HG03025 (cell line): ENCODE results near the gene DEDD2.

ENCODE experiments used
- ATAC-seq: cut with Tn5 transposase; IDR thresholded peaks from one replicate; pipeline ENCODE4 v1.9.1; 2021; ENCODE audit warnings: mild to moderate bottlenecking, moderate library complexity; ENCODE audit not compliant: unreplicated experiment, low FRiP score

Gene DEDD2

GRCh38 chr19:42229855-42230351 lies 12.4 kb upstream of the DEDD2 start:
- no peak for ATAC-seq

GRCh38 chr19:42229301-42229854 lies 11.9 kb upstream of the DEDD2 start:
- ATAC-seq, result no peak

DNA sequence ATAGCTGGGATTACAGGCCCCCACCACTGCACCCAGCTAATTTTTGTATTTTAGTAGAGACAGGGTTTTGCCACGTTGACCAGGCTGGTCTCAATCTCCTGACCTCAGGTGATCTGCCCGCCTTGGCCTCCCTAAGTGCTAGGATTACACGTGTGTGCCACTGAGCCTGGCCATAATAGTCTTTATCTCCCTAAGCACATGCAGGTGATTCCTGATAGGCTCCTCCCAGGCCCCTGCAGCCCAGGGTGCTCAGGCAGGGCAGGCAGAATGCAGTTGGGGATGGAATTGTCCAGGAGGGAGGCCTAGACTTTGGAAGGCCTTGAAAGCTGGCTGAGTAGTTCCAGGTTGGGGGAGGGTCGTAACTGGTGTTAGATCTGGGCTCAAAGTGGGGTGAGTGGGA lies 11.2 kb upstream of the DEDD2 start:
- no peak for ATAC-seq

DNA sequence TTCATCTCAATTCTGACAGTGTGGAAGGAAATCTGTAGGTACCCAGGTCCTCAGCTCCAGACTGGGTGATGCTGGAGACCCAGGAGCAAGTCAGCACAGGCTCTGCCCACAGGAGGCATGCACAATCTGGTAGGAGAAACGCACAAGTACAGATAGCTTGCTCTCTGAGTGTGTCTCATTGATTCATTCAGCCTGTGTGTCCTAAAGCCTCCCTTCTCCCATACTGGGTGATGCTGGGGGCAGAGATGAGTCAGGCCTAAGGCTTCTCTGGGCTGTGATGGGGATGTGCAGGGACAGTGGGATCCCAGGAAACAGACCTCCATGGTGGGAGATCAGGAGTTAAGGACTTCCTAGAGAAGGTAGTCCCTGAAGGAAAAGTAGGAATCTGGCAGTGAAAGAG lies 9.4 kb upstream of the DEDD2 start:
- no peak for ATAC-seq

DNA sequence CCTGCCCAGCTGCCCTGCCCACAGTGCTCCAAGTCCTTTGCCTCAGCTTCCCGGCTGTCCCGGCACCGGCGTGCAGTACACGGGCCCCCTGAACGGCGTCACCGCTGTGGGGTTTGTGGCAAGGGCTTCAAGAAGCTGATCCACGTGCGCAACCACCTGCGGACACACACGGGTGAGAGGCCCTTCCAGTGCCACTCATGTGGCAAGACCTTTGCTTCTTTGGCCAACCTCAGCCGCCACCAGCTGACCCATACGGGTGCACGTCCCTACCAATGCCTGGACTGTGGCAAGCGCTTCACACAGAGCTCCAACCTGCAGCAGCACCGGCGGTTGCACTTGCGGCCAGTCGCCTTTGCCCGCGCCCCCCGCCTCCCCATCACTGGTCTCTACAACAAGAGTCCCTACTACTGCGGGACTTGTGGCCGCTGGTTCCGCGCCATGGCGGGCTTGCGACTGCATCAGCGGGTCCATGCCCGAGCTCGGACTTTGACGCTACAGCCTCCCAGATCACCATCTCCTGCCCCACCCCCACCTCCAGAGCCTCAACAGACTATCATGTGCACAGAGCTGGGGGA lies 8.3 kb upstream of the DEDD2 start:
- no peak for ATAC-seq

DNA sequence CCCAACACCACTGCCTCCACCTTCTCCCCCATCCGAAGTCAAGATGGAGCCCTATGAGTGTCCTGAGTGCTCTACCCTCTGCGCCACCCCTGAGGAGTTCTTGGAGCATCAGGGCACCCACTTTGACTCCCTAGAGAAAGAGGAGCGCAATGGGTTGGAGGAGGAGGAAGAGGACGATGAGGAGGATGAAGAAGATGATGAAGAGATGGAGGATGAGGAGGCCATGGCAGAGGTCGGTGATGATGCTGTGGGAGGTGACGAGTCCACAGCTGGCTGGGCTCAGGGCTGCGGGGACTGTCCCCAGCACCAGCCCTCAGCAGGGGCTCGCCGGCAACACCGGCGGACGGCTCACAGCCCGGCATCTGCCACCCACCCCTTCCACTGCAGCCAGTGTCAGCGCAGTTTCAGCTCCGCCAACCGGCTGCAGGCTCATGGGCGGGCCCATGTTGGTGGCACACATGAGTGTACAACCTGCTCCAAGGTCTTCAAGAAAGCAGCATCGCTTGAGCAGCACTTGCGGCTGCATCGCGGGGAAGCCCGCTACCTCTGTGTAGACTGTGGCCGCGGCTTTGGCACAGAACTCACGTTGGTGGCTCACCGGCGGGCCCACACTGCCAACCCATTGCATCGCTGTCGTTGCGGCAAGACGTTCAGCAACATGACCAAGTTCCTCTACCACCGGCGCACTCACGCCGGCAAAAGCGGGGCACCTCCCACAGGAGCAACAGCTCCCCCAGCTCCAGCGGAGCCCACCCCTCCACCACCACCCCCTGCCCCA lies 7.7 kb upstream of the DEDD2 start:
- no peak for ATAC-seq

GRCh38 chr19:42220751-42221097 lies 3.2 kb upstream of the DEDD2 start:
- ATAC-seq, result no peak

GRCh38 chr19:42219812-42220750 lies 2.6 kb upstream of the DEDD2 start, which contains the start of gene ZNF526:
Gene ZNF526, plus strand, starts transcription at chr19:42220312. Its CDS starts 4,092 bp downstream, at chr19:42224404.
- ATAC-seq, result peak; percentile 57

- peak; percentile 3 for ATAC-seq
These were observed 591 bp downstream of the DEDD2 start for GRCh38 chr19:42216653-42217519.

- ATAC-seq, result no peak
These were observed 2.5 kb downstream of the DEDD2 start for GRCh38 chr19:42214810-42215485.

DNA sequence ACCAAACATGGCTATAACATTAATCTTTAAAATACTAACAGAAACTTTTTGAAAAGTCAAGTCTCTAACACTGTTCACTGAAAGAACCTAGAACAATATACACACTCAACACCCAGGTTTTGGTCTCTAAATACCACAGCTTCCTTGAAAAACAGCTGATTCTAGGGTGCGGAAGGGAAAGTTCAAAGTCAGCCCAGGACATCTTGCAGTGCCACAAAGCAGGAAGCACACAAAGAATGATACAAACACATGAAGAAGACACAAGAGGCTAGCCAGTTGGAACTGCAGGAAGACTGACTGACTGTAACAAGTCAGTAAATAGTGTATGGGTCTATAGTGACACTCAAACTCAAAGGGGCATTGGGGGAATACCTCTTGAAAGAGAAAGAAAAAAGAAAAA lies 4.6 kb downstream of the DEDD2 start:
- ATAC-seq, result no peak

GRCh38 chr19:42208612-42209011 lies 8.9 kb downstream of the DEDD2 start:
- no peak for ATAC-seq

GRCh38 chr19:42207767-42208271 lies 9.7 kb downstream of the DEDD2 start:
- no peak for ATAC-seq

- ATAC-seq, result no peak
These were observed 10.4 kb downstream of the DEDD2 start for GRCh38 chr19:42206871-42207755.

DNA sequence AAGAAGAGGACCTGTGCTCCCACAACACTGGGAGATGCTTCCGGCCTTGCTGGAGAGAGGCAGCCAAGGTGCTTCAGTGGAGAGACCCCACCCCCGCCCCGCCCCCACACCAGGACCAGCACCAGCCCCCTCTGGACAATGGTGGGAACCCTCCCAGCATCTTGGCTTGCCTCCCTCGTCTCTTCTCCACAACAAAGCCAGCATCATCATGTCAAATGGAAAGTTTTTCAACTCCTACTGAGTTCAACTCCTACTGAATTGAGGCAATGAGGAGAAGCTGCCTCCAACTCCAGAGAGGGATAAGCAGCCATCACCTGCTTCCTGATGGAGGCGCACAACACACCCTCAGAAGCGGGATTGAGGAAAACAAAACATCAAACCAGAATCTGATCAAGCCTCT lies 12.8 kb downstream of the DEDD2 start:
- no peak for ATAC-seq

- no peak for ATAC-seq
These were observed 13.8 kb downstream of the DEDD2 start for GRCh38 chr19:42203700-42204099.

DNA sequence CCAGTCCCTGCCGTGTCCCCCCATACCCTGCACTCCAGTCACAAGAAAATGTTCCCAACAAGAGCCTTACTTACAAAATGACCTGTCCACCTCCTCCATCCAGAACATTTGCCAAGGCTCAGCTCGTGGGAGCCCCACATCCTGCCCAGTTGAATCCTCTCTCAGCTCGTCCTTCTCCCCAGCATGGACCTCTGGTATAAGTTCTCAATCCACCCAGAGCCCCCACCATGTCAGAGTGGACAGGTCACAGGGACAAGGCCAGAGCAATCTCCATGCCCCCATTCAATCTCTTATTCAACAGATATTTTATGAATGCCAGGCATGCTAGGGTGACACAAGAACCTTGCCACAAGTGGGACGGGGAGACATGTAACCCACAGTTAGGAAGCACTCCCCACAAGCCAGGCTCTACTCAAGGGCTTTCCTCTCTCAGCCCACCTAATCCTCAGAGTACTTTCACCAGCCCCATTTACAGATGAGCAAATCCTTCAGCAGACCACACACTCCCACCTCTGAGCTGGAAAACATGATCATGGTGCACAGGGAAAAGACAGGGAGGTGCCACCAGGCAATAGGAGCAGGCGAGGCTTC lies 15.1 kb downstream of the DEDD2 start:
- ATAC-seq, result no peak
